Stimulated activated CD4-positive, alpha-beta T cell treated with anti-CD3 and anti-CD28 coated beads, Interleukin-4, amount 100 ng/mL, for 48 hours (primary cell): ENCODE results near the gene PRPF6.

ENCODE experiments used
- DNase-seq, 2 donors: peaks; one replicate each; pipeline ENCODE4 v3.0.0-alpha.2; 2020; ENCODE audit warnings: low read depth in 2 of 2

PRPF6 gene

GRCh38 chr20:64064145-64064698 is 83.3 kb downstream of the PRPF6 start:
- DNase-seq, result no peak

DNA sequence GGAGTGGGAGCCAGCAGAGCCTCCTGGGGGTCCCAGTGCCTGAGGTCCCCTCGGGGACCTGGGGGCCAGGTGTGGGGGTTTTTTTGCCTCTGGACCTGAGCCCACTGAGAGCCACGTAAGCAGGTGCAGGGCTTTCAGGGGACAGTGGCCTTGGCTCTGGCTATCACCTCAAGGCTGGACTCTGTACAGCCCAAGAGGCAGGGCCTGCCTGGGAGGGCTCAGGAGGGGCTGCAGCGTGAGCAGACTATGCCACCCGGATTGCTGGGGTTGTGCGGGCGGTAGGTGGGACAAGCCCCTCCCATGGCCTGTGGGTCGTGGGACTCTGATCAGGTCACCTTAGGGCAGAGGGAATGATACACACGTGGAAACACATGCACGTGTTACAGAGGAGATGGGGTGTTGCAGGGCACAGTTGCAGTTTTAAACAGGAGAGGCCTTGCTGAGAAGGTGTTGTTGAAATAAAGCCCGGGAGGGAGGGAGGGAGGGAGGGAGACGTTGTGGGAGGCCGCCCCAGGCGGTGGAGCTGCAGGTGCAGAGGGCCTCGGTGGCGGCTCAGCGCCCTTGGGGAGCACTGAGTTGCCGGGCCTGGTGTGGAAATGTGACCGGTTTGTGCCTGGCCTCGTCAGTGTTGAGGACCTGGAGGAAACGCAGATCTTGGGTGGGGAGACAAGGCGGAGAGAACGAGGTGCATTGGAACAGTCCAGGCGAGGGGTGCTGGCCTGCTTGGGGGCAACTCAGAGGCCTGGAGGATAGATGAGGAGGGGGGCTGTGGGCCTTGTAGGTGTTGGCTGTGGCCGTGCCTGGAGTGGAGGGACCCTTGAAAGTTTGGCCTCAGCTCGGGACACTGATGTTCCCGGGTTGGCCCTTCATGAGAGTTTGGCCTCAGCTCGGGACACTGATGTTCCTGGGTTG is 84.4 kb downstream of the PRPF6 start:
- DNase-seq, result no peak

DNA sequence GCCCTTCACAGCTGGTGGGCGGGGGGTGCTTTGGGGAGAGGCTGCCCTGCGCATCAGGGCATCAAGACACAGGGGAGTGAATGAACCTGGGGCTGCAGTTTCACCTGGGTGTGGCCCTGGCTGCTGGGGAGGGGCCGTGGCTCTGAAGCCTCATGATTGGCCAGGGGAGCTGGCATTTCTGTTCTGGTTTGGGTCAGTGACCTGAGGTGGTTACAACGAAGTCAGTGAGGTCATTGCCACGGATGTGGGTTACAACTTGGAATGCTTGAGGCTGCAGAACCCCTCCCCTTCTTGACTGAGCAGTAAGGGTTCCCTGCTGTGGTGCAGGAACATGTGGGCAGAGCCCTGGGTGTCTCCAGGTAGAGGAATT is 85.0 kb downstream of the PRPF6 start:
- peak in 1 of 2 donors; percentile 55 for DNase-seq

DNA sequence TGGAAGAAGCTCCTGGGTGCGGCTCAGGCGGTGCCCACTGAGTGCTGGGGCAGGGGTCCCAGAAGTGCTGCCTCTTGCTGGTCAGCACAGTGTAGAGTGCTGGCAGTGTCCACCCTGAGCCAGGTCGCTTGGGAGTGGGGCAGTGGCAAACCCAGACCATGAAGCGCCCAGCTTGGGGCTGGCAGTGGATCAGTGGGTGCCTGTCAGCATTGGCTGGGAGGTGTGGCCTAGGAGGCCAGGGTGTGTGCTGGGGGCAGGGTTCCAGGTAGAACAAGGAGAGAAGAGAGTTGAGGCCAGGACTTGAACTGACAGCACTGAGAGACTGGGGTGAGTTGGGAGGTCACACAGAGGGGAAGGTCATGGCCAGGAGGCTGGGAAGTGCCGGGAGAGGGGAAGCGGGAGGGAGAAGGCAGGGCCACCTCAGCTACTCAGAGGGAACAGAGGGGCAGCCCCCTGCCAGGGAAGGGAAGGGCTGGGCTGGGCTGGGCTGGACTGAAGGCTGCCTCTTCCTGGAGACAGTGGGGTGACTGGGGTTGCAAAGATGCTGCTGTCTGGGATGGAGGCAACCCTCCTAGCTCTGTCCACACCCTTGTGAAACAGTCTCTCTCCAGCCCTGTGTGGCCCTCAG is 86.2 kb downstream of the PRPF6 start:
- DNase-seq, result no peak

DNA sequence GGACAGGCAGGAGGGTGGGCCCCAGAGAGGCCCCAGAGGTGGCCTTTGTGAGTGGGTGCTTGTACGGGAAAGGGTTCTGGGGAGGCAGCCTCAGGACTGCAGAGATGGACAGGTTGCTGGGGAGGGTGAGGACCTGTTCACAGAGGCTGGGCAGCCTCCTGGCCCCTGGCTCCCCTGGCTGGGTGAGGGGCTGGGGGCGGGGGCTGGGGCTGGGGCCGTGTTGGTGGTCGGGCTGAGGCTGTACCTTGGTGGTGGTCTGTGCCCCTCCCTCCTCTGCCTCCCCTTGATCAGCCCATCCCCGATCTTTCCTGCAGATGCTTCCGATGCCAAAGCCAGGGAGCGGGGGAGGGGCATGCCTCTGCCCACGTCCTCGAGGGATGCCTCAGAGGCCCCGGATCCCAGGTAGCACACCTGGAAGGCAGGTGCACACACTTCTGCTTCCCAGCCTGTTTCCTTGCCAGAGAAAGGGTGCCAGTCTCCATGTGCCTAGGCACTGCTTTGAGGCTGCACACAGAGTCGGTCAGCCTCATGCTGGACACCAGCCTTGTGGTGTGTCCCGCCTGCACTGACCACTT is 86.9 kb downstream of the PRPF6 start:
- no peak for DNase-seq

- no peak for DNase-seq
Observed at GRCh38 chr20:64068386-64069208, 87.7 kb downstream of the PRPF6 start.

GRCh38 chr20:64069209-64069613 is 88.3 kb downstream of the PRPF6 start:
- DNase-seq, result no peak

- DNase-seq, result no peak
Observed at GRCh38 chr20:64069614-64070243, 88.8 kb downstream of the PRPF6 start.

GRCh38 chr20:64070244-64070993 is 89.5 kb downstream of the PRPF6 start:
- no peak for DNase-seq

- no peak for DNase-seq
Observed at GRCh38 chr20:64071341-64072332, 90.7 kb downstream of the PRPF6 start.

GRCh38 chr20:64072498-64073063 is 91.6 kb downstream of the PRPF6 start:
- no peak for DNase-seq

DNA sequence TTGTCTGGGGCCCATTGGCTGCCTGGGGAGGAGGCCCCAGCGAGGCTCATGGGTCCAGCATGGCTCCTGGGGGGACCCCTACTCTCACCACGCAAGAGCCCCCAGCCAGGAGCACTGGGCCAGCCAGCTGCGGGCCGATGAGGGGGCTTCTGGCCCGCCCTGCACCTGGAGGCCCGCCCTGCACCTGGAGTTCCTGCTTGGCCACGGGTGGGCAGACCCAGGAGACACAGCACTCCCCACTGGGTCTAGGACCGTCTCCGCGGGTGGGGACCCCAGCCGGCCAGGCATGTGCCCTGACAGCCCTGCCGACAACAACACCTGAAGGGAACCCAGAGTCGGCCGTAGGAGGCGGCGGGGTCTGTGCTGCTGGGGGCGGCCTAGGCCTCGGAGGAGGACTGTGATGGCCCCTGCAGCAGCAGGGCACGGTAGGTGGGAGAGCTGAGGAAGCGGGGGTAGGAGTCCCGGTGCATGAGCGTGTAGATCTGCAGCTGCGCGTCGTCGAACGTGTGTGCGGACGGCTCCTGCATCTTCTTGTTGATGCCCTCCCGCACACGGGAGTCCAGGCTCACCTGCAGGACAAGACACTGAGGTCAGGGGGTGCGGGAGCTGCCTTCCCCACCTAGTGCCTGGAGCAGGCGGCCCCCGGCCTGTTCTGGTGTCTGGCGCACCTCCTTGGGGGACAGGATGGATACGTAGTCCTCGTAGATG is 92.7 kb downstream of the PRPF6 start:
- no peak for DNase-seq

DNA sequence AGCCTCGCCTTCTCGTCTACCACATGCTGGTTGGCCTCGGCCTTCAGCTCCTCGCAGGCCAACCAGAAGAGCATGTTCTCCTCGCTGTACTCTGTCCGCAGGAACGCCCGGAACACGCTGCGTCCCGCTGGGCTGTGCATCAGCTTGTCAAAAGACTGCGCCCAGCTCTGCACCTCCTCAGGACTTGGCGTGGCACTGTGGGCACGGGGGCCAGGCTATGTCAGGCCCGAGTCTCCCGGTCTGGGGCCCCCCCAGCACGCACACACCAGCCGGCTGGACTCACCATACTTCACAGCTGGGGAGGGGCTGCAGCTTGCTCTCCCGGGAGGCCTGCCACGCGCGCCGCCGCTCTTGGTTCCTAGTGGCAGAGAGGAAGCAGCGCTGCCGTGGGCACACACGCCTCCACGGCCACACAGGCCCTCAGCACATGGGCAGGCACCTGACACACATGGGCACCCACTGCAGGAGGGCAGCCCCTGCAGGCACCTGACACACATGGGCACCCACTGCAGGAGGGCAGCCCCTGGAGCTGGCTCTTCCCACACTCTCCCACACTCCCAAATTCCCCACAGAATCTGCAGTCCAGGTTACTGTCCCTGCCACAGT is 93.4 kb downstream of the PRPF6 start:
- no peak for DNase-seq

GRCh38 chr20:64074963-64075362 is 94.0 kb downstream of the PRPF6 start:
- no peak for DNase-seq

DNA sequence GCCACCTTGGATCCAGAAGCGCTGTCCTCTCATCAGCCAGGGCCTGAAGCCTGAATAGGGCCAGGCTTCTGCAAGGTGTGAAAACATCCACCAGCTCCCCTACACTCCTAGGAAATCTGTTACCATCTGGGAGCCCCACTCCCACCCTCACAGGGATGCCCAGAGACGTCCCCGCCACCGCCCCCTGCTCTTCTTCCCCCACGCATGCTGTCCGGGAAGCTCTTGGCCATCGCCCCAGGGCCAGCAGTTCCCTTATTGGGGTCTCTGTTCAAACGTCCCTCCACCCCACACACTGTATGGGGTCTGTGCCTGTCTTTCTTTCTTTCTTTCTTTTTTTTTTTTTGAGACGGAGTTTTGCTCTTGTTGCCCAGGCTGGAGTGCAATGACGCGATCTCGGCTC is 94.6 kb downstream of the PRPF6 start:
- DNase-seq, result no peak

DNA sequence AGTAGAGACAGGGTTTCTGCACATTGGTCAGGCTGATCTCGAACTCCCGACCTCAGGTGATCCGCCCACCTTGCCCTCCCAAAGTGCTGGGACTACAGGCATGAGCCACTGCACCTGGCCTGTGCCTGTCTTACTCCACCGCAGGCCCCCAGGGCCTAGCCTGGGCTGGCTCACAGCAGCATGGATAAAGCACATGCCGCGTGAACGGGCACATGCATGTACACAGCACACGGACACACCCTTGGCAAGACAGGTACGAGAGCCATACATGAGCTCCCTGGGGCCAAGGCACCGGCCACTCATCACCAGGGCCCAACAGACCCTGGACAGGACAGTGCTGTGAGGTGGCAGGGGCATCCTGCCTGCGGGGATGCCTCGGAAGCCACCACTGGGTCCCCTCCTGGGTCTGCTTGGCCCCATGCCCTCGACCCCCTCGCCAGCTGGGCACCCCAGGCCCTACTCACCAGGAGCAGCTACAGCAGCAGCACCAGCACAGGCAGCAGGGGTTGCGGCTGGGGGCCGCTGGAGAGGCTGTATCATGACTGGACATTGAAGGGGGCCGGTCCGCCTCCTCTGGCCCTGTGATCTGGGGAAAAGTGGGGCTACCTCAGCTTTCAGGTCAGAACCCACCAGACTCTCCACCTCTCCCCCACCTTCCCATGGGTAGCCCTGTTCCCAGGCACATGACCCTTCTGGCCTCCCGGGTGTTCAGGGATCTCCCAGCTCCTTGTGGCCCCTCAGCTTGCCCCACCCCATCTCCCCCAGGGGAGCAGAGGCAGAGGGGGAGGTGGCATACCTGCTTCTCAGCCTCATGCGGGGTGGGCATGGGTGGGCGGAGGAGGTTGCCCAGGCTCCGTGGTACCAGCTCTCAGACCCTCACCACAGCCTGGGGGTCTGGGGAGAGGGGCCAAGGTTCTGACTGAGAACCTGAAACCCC is 95.4 kb downstream of the PRPF6 start:
- no peak for DNase-seq

DNA sequence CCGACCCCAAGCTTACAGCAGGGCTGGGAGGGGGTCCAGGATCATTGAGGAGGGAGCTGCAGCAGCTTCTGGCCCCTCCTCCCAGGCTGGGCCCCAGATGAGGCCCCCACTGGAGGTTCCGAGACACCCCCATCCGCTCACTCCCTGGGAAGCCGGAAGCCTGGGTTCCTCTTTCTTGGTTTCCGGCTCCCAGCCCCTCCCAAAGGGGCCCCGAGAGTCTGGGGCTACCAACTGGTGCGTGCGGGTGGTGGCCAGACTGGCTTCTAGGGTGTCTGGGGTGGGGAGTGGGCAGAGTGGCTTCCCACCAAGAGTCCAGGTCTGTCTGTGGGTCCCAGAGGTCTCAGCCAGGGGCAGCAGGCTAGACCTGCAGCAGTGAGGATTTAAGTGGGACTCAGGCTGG is 96.2 kb downstream of the PRPF6 start:
- DNase-seq, result no peak
